Measurements from ENCODE around the gene PRUNE2. TPM values are rescaled to one million over a fixed set of nuclear protein-coding genes. Genes with fewer than 3 reads are reported as not detected.

PRUNE2 gene
- total and polyA plus RNA-seq, 2 of the 13 experiments (the other 11 are each of a cell fraction or from before 2014, with no cell fraction given): 0.02 TPM; not detected in 1

- TF ChIP-seq, protein P1, sequence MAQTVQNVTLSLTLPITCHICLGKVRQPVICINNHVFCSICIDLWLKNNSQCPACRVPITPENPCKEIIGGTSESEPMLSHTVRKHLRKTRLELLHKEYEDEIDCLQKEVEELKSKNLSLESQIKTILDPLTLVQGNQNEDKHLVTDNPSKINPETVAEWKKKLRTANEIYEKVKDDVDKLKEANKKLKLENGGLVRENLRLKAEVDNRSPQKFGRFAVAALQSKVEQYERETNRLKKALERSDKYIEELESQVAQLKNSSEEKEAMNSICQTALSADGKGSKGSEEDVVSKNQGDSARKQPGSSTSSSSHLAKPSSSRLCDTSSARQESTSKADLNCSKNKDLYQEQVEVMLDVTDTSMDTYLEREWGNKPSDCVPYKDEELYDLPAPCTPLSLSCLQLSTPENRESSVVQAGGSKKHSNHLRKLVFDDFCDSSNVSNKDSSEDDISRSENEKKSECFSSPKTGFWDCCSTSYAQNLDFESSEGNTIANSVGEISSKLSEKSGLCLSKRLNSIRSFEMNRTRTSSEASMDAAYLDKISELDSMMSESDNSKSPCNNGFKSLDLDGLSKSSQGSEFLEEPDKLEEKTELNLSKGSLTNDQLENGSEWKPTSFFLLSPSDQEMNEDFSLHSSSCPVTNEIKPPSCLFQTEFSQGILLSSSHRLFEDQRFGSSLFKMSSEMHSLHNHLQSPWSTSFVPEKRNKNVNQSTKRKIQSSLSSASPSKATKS (CRISPR knock-in tag; IDR thresholded peaks at IDR 0.05): no peak
- TF ChIP-seq ZNF333 (CRISPR knock-in tag; IDR thresholded peaks at IDR 0.05; ENCODE audit: borderline replicate concordance): no peak
Measured at GRCh38 chr9:76617497-76618175, 288.3 kb downstream of the PRUNE2 start (continued).

DNA sequence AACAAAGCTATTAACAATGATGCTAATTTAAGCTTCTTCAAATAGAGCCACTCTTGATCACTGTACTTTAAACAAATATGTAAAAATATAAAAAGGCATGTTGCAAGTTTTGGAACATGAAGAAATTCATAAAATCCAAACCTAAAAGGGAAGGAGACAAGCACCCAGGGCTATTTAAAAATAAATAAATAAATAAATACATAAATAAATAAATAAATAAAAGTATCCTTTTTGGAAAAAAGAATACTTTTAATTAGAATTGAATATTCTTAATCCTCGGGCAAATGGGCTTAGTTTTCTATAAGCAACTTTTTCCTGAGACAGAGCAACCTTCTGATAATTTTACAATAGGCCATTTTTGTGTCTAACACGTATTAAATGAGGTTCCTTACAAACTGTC, 289.1 kb downstream of the PRUNE2 start:
- Histone ChIP-seq H2AFZ (ENCODE audit: low read length) (no peak overlapping the region), H3K27ac (ENCODE audit: extremely low read length, insufficient read depth, low read length) (no peak overlapping the region), H3K9ac (ENCODE audit: insufficient read depth, low read depth, low read length) (no peak overlapping the region), H3K4me1 (ENCODE audit: insufficient read depth, low read length) (peaks cover 21% of the 10 kb centered on the region), H3K36me3 (replicated peaks in 1 of 2; ENCODE audit: control insufficient read depth in 1 of 2, insufficient read depth in 2 of 2, low read length in 2 of 2) (no peaks in the 10 kb centered on the region), H3K79me2 (ENCODE audit: insufficient read depth, low read length) (no peaks in the 10 kb centered on the region), H3K4me2 (ENCODE audit: low read depth, low read length) (no peak overlapping the region), H3K9me3 (ENCODE audit: low read length) (no peaks in the 10 kb centered on the region), H4K20me1 (ENCODE audit: insufficient read depth, low read length) (no peaks in the 10 kb centered on the region), H3K4me3 (replicated peaks in 1 of 3; ENCODE audit: insufficient read depth in 1 of 3, low read depth in 2 of 3, low read length in 3 of 3) (no peak overlapping the region), H3K27me3 (ENCODE audit: control insufficient read depth in 1 of 2, insufficient read depth in 2 of 2, low read length in 2 of 2) (0 out of 5 replicates have a peak, but pooled peaks cover 0 to 3% of the 10 kb centered on the region in 2 experiments)
- ATAC-seq (no peak), FAIRE-seq (no peak), DNase-seq (ENCODE audit: low spot score) (no peak)
- ChIA-PET CTCF (ENCODE audit: low intra/inter-chr PET ratio, low total read pairs) (no interaction called here), POLR2A (no interaction called here)
- BruUV-seq (replicated peaks): no TSS peak
- 34% methylated on average over 2 of the region's 2 CpGs for WGBS (ENCODE audit: low lambda C conversion rate)
- intact Hi-C loops (cut with micrococcal nuclease; ENCODE audit: unreplicated experiment): no loop called here
- in situ Hi-C loops (cut with HindIII; ENCODE audit: extremely low pct_ligation_motif_present, low pct_unique_long_range_greater_than_20kb): no loop called here
- TF ChIP-seq BHLHE40 (IDR thresholded peaks at IDR 0.05; ENCODE audit: low read length): no peak
- no peak for TF ChIP-seq HNF4A (CRISPR knock-in tag; IDR thresholded peaks at IDR 0.05)
- no peak for TF ChIP-seq TAF15 (IDR thresholded peaks at IDR 0.05; ENCODE audit: low read depth, low read length, poor library complexity, severe bottlenecking)
- TF ChIP-seq ZNF646 (CRISPR knock-in tag; IDR thresholded peaks at IDR 0.05): no peak
- no peak for TF ChIP-seq CEBPB (IDR thresholded peaks at IDR 0.05; ENCODE audit: borderline replicate concordance, low read depth, low read length)
- no peak for TF ChIP-seq AFF4 (CRISPR knock-in tag; IDR thresholded peaks at IDR 0.05)
- TF ChIP-seq PAWR (CRISPR knock-in tag; IDR thresholded peaks at IDR 0.05; ENCODE audit: borderline replicate concordance): no peak

Data from HepG2 (cell line).